IPS-15b (cell line): Measurements from ENCODE around the gene GRK6.

Experiments
- H3K27me3 ChIP-seq: one replicate; pipeline ENCODE4 v1.6.1; 2013; ENCODE audit warnings: low read length; ENCODE audit not compliant: control insufficient read depth, insufficient read depth
- H3K36me3 ChIP-seq: one replicate; pipeline ENCODE4 v1.6.1; 2013; ENCODE audit warnings: low read length; ENCODE audit not compliant: control insufficient read depth, insufficient read depth
- H3K4me1 ChIP-seq: one replicate; pipeline ENCODE4 v1.6.1; 2013; ENCODE audit warnings: mild to moderate bottlenecking, low read length; ENCODE audit not compliant: control insufficient read depth, insufficient read depth
- H3K4me3 ChIP-seq: one replicate; pipeline ENCODE4 v1.5.1; 2013; ENCODE audit warnings: low read depth, low read length
- H3K9ac ChIP-seq: one replicate; pipeline ENCODE4 v1.6.1; 2013; ENCODE audit warnings: low read depth, mild to moderate bottlenecking, low read length
- H3K9me3 ChIP-seq: one replicate; pipeline ENCODE4 v1.6.1; 2013; ENCODE audit warnings: mild to moderate bottlenecking, low read length; ENCODE audit not compliant: control insufficient read depth, insufficient read depth

GRK6 gene

GRCh38 chr5:177426566-177427210 lies at the start of gene GRK6:
TSS of gene GRK6 (plus strand) at chr5:177426676. CDS start at chr5:177426846, 170 bp downstream.
- Histone ChIP-seq H3K9me3 (no peaks in the 10 kb centered on the region), H3K27me3 (no peaks in the 10 kb centered on the region), H3K4me3 (peak within 1 kb of the TSS; percentile 90), H3K9ac (peak within 1 kb of the TSS; percentile 81), H3K36me3 (peaks cover 19% of the 10 kb centered on the region), H3K4me1 (peaks cover 19% of the 10 kb centered on the region)

- peaks cover 4% of the 10 kb centered on the region for H3K4me1 ChIP-seq
- H3K36me3 ChIP-seq, result no peaks in the 10 kb centered on the region
- no peaks in the 10 kb centered on the region for H3K27me3 ChIP-seq
- H3K4me3 ChIP-seq, result no peak overlapping the region
- no peaks in the 10 kb centered on the region for H3K9me3 ChIP-seq
- no peak overlapping the region for H3K9ac ChIP-seq
Observed at GRCh38 chr5:177377851-177378776, 48.4 kb upstream of the GRK6 start.

GRCh38 chr5:177378884-177379883 lies 47.3 kb upstream of the GRK6 start:
- Histone ChIP-seq H3K36me3 (no peaks in the 10 kb centered on the region), H3K4me3 (no peak overlapping the region), H3K27me3 (no peaks in the 10 kb centered on the region), H3K9ac (no peak overlapping the region), H3K9me3 (no peaks in the 10 kb centered on the region), H3K4me1 (peaks cover 3% of the 10 kb centered on the region)

- Histone ChIP-seq H3K4me3 (no peak overlapping the region), H3K4me1 (no peaks in the 10 kb centered on the region)
Observed at GRCh38 chr5:177380805-177381126, 45.7 kb upstream of the GRK6 start.

GRCh38 chr5:177382423-177383029 lies 44.0 kb upstream of the GRK6 start:
- Histone ChIP-seq H3K9ac (no peak overlapping the region), H3K4me1 (no peaks in the 10 kb centered on the region), H3K36me3 (no peaks in the 10 kb centered on the region)

More at GRCh38 chr5:177380805-177381126, 45.7 kb upstream of the GRK6 start:
- no peaks in the 10 kb centered on the region for H3K9me3 ChIP-seq
- no peaks in the 10 kb centered on the region for H3K36me3 ChIP-seq
- H3K9ac ChIP-seq, result no peak overlapping the region
- H3K27me3 ChIP-seq, result no peaks in the 10 kb centered on the region

GRCh38 chr5:177383181-177383580 lies 43.3 kb upstream of the GRK6 start:
- Histone ChIP-seq H3K4me1 (no peaks in the 10 kb centered on the region), H3K36me3 (no peaks in the 10 kb centered on the region), H3K27me3 (no peaks in the 10 kb centered on the region), H3K4me3 (no peak overlapping the region), H3K9ac (no peak overlapping the region), H3K9me3 (no peaks in the 10 kb centered on the region)

More at GRCh38 chr5:177382423-177383029, 44.0 kb upstream of the GRK6 start:
- Histone ChIP-seq H3K27me3 (no peaks in the 10 kb centered on the region), H3K4me3 (no peak overlapping the region), H3K9me3 (no peaks in the 10 kb centered on the region)

GRCh38 chr5:177384134-177384533 lies 42.3 kb upstream of the GRK6 start, which contains the start of gene SLC34A1:
TSS of gene SLC34A1 (plus strand) at chr5:177384434. CDS start at chr5:177385742, 1,308 bp downstream.
- Histone ChIP-seq H3K36me3 (no peaks in the 10 kb centered on the region), H3K27me3 (peaks cover 3% of the 10 kb centered on the region), H3K9ac (no peak within 1 kb of the TSS), H3K4me1 (no peaks in the 10 kb centered on the region), H3K4me3 (no peak within 1 kb of the TSS), H3K9me3 (no peaks in the 10 kb centered on the region)

GRCh38 chr5:177385720-177386119 lies 40.8 kb upstream of the GRK6 start:
- Histone ChIP-seq H3K36me3 (no peaks in the 10 kb centered on the region), H3K4me1 (peaks cover 4% of the 10 kb centered on the region), H3K4me3 (no peak overlapping the region), H3K27me3 (peaks cover 13% of the 10 kb centered on the region), H3K9me3 (no peaks in the 10 kb centered on the region), H3K9ac (no peak overlapping the region)

- H3K4me3 ChIP-seq, result no peak overlapping the region
- peaks cover 4% of the 10 kb centered on the region for H3K4me1 ChIP-seq
- H3K9me3 ChIP-seq, result no peaks in the 10 kb centered on the region
- peaks cover 15% of the 10 kb centered on the region for H3K27me3 ChIP-seq
- no peaks in the 10 kb centered on the region for H3K36me3 ChIP-seq
- H3K9ac ChIP-seq, result no peak overlapping the region
Observed at GRCh38 chr5:177386542-177386941, 39.9 kb upstream of the GRK6 start.

GRCh38 chr5:177387405-177387804 lies 39.1 kb upstream of the GRK6 start:
- Histone ChIP-seq H3K4me3 (no peak overlapping the region), H3K36me3 (no peaks in the 10 kb centered on the region), H3K27me3 (peaks cover 16% of the 10 kb centered on the region), H3K4me1 (peaks cover 4% of the 10 kb centered on the region), H3K9me3 (no peaks in the 10 kb centered on the region), H3K9ac (no peak overlapping the region)
